Astrocyte (in vitro differentiated cells and primary cell): Measurements from ENCODE around the gene DYNLT2.

Experiments used
- EZH2 ChIP-seq: IDR thresholded peaks from 2 replicates; pipeline ENCODE4 v1.6.1; 2012; ENCODE audit warnings: mild to moderate bottlenecking, low read length, inconsistent platforms; ENCODE audit not compliant: insufficient read depth
- TF ChIP-seq, protein P1 (sequence below): IDR thresholded peaks from 2 replicates; pipeline ENCODE4 v1.5.1; 2011; ENCODE audit warnings: low read depth, mild to moderate bottlenecking, inconsistent platforms, low read length, moderate library complexity; ENCODE audit not compliant: insufficient read depth

DNA sequence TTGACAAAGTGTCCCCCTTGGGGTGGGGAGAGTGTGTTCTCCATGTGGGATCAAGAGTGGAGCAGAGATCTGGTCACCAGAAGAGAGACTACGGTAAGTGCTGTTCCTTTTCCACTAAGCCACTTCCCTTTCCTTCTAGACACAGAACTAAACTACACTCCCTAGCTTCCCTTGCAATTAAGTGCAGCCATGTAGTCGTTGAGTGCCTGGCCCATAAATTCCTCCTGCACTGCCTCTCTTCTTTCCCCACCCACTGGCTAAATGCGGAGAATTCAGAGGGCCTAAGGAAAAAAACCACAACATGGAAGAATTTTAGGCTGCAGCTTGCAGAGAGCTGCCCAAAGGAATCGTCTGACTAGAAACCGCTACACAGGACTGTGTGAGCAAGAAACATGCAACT, 51.1 kb downstream of the DYNLT2 start:
- TF ChIP-seq, protein P1, sequence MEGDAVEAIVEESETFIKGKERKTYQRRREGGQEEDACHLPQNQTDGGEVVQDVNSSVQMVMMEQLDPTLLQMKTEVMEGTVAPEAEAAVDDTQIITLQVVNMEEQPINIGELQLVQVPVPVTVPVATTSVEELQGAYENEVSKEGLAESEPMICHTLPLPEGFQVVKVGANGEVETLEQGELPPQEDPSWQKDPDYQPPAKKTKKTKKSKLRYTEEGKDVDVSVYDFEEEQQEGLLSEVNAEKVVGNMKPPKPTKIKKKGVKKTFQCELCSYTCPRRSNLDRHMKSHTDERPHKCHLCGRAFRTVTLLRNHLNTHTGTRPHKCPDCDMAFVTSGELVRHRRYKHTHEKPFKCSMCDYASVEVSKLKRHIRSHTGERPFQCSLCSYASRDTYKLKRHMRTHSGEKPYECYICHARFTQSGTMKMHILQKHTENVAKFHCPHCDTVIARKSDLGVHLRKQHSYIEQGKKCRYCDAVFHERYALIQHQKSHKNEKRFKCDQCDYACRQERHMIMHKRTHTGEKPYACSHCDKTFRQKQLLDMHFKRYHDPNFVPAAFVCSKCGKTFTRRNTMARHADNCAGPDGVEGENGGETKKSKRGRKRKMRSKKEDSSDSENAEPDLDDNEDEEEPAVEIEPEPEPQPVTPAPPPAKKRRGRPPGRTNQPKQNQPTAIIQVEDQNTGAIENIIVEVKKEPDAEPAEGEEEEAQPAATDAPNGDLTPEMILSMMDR, result no peak
- no peak for TF ChIP-seq EZH2
